ENCODE measurements around the gene LRRC2. TPM values are rescaled to one million over a fixed set of nuclear protein-coding genes. Genes with fewer than 3 reads are reported as not detected.

The LRRC2 gene
- total and polyA plus RNA-seq, 4 donors, result 0.09 to 3.1 (median 0.73) TPM

DNA sequence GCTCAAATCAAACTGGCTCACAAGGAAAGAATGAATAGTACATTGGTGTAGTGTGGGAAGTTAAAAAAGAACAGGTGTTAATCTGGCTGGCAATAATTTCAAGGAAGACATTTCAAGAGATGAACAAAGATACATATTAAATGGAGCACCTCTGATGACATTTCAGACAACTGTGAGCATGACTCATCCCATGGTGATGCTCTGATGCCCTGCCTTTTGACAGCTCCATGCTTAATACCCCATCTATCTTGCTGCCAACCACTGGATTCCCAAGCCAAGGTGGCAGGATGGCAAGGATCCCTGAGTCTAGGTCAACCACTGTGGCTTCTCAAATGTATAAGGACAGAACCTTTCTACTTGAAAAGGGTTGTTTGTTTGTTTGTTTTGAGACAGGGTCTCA lies 29.3 kb downstream of the LRRC2 start:
- Histone ChIP-seq H3K4me3 (no peak overlapping the region), H3K27ac (ENCODE audit: low read depth in 1 of 2, low read length in 1 of 2) (no peak overlapping the region), H3K27me3 (ENCODE audit: control insufficient read depth in 3 of 3, insufficient read depth in 3 of 3, low read length in 2 of 3) (no peaks in the 10 kb centered on the region), H3K9me3 (ENCODE audit: control insufficient read depth in 4 of 4, insufficient read depth in 3 of 4, low read length in 3 of 4) (no peaks in the 10 kb centered on the region), H3K4me1 (ENCODE audit: control insufficient read depth in 5 of 5, insufficient read depth in 5 of 5, low read length in 5 of 5) (peaks cover 0 to 3% (median 0%) of the 10 kb centered on the region in 5 donors), H3K36me3 (ENCODE audit: control insufficient read depth in 4 of 4, insufficient read depth in 4 of 4, low read length in 4 of 4) (no peaks in the 10 kb centered on the region), H3K9ac (ENCODE audit: insufficient read depth in 1 of 2, low read length in 2 of 2) (no peak overlapping the region)
- ATAC-seq (ENCODE audit: insufficient read depth, low FRiP score) (no peak), DNase-seq (no peak)
- no peak for TF ChIP-seq CTCF (IDR thresholded peaks at IDR 0.05; ENCODE audit: control extremely low read depth, extremely low read depth)

DNA sequence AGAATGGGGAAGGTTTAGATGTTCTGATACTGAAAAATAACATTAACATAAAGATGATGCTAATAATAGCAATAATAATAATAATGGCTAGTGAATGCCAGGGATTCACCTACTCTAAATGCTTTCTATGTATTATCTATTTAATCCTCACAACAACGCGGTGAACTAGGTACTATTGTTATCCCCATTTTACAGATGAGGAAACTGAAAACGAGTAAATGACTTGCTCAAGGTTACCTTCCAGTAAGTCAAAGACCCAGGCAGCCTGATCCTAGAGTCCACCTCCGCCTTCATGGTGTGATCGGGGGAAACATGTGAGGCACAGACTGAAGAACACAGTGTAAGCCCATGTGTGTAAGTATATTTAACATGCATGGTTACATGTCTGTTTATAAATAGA lies 30.4 kb downstream of the LRRC2 start:
- Histone ChIP-seq H3K27ac (ENCODE audit: low read depth in 1 of 2, low read length in 1 of 2) (no peak overlapping the region), H3K9me3 (ENCODE audit: control insufficient read depth in 4 of 4, insufficient read depth in 3 of 4, low read length in 3 of 4) (no peaks in the 10 kb centered on the region), H3K9ac (ENCODE audit: insufficient read depth in 1 of 2, low read length in 2 of 2) (no peak overlapping the region), H3K4me1 (ENCODE audit: control insufficient read depth in 5 of 5, insufficient read depth in 5 of 5, low read length in 5 of 5) (peaks cover 0 to 3% (median 0%) of the 10 kb centered on the region in 5 donors), H3K36me3 (ENCODE audit: control insufficient read depth in 4 of 4, insufficient read depth in 4 of 4, low read length in 4 of 4) (no peaks in the 10 kb centered on the region), H3K27me3 (ENCODE audit: control insufficient read depth in 3 of 3, insufficient read depth in 3 of 3, low read length in 2 of 3) (no peaks in the 10 kb centered on the region), H3K4me3 (no peak overlapping the region)
- TF ChIP-seq CTCF (IDR thresholded peaks at IDR 0.05; ENCODE audit: control extremely low read depth, extremely low read depth), result no peak
- DNase-seq, result no peak
- no peak for ATAC-seq (ENCODE audit: insufficient read depth, low FRiP score)
- 93 to 94% methylated on average over 5 of the region's 5 CpGs for WGBS, 2 donors

- TF ChIP-seq CTCF (IDR thresholded peaks at IDR 0.05; ENCODE audit: control extremely low read depth, extremely low read depth), result no peak
These were observed 33.0 kb downstream of the LRRC2 start for GRCh38 chr3:46533091-46533490.

GRCh38 chr3:46527239-46527638 lies 38.9 kb downstream of the LRRC2 start:
- Histone ChIP-seq H3K27me3 (ENCODE audit: control insufficient read depth in 3 of 3, insufficient read depth in 3 of 3, low read length in 2 of 3) (no peaks in the 10 kb centered on the region), H3K9ac (ENCODE audit: insufficient read depth in 1 of 2, low read length in 2 of 2) (no peak overlapping the region), H3K27ac (ENCODE audit: low read depth in 1 of 2, low read length in 1 of 2) (no peak overlapping the region), H3K36me3 (ENCODE audit: control insufficient read depth in 4 of 4, insufficient read depth in 4 of 4, low read length in 4 of 4) (no peaks in the 10 kb centered on the region), H3K4me3 (no peak overlapping the region), H3K9me3 (ENCODE audit: control insufficient read depth in 4 of 4, insufficient read depth in 3 of 4, low read length in 3 of 4) (no peaks in the 10 kb centered on the region), H3K4me1 (ENCODE audit: control insufficient read depth in 5 of 5, insufficient read depth in 5 of 5, low read length in 5 of 5) (peaks cover 0 to 1% (median 0%) of the 10 kb centered on the region in 5 donors)
- ATAC-seq (ENCODE audit: insufficient read depth, low FRiP score), result no peak
- DNase-seq, result no peak
- TF ChIP-seq CTCF (IDR thresholded peaks at IDR 0.05; ENCODE audit: control extremely low read depth, extremely low read depth), result no peak
- WGBS, 2 donors, result 89 to 92% methylated on average over 5 of the region's 5 CpGs

More at GRCh38 chr3:46533091-46533490, 33.0 kb downstream of the LRRC2 start:
- Histone ChIP-seq H3K4me3 (no peak overlapping the region), H3K27me3 (ENCODE audit: control insufficient read depth in 3 of 3, insufficient read depth in 3 of 3, low read length in 2 of 3) (no peaks in the 10 kb centered on the region), H3K4me1 (ENCODE audit: control insufficient read depth in 5 of 5, insufficient read depth in 5 of 5, low read length in 5 of 5) (no peaks in the 10 kb centered on the region), H3K27ac (ENCODE audit: low read depth in 1 of 2, low read length in 1 of 2) (no peak overlapping the region), H3K9me3 (ENCODE audit: control insufficient read depth in 4 of 4, insufficient read depth in 3 of 4, low read length in 3 of 4) (no peaks in the 10 kb centered on the region), H3K36me3 (ENCODE audit: control insufficient read depth in 4 of 4, insufficient read depth in 4 of 4, low read length in 4 of 4) (no peaks in the 10 kb centered on the region), H3K9ac (ENCODE audit: insufficient read depth in 1 of 2, low read length in 2 of 2) (no peak overlapping the region)
- WGBS, 2 donors, result 88% methylated on average over 3 of the region's 3 CpGs
- DNase-seq, result no peak
- no peak for ATAC-seq (ENCODE audit: insufficient read depth, low FRiP score)

Data from lung (tissue), 12 donors.